K562 (cell line): ENCODE measurements around the gene TOR1A. TPM values are rescaled to one million over a fixed set of nuclear protein-coding genes. Genes with fewer than 3 reads are reported as not detected.
A peak's percentile ranks its signal among the peaks of the same experiment; 100 is the strongest.

Source experiments
- CHD1 ChIP-seq: fragments of 200-600 bp; sonication (generic); IDR thresholded peaks from one replicate; pipeline ENCODE4 v1.6.1; 2012; ENCODE audit warnings: mild to moderate bottlenecking, moderate library complexity, low read length, inconsistent platforms
- CREB1 ChIP-seq, 2 experiments: sonication (generic) in 1 of 2; formaldehyde crosslinking in 1 of 2; IDR thresholded peaks; 2 replicates each; pipeline versions ENCODE4 v1.6.1 to v1.8.0; 2012 to 2022; ENCODE audit warnings: inconsistent platforms in 1 of 2, mild to moderate bottlenecking in 1 of 2, missing genetic modification reagents in 1 of 2, moderate library complexity in 1 of 2
- CXXC5 ChIP-seq: fragments of 250-450 bp; sonication (Bioruptor Pico); IDR thresholded peaks from 2 replicates; pipeline ENCODE4 v1.8.0; 2022; ENCODE audit warnings: inconsistent platforms, mild to moderate bottlenecking, moderate library complexity
- MTF1 ChIP-seq: fragments of 250-450 bp; sonication (Bioruptor Pico); IDR thresholded peaks from 2 replicates; pipeline ENCODE4 v1.9.0; 2021; ENCODE audit warnings: moderate library complexity, mild to moderate bottlenecking, inconsistent platforms, borderline replicate concordance
- POLR2AphosphoS5 ChIP-seq: IDR thresholded peaks from 2 replicates; pipeline ENCODE4 v1.6.1; 2011; ENCODE audit warnings: mild to moderate bottlenecking, low read depth, low read length, moderate library complexity; ENCODE audit not compliant: control insufficient read depth, insufficient read depth
- RUNX1 ChIP-seq: sonication (generic); IDR thresholded peaks from 2 replicates; pipeline ENCODE4 v1.6.1; 2016; ENCODE audit warnings: antibody characterized with exemption, low read depth
- YY1 ChIP-seq, 3 experiments: IDR thresholded peaks; 2 replicates each; pipeline ENCODE4 v1.6.1; 2011; ENCODE audit warnings: low read length in 2 of 3, mild to moderate bottlenecking in 2 of 3, moderate library complexity in 2 of 3, borderline replicate concordance in 1 of 3, control low read depth in 1 of 3, low read depth in 1 of 3; ENCODE audit not compliant: insufficient read depth in 3 of 3, insufficient replicate concordance in 2 of 3, control insufficient read depth in 1 of 3, insufficient read length in 1 of 3; ENCODE audit errors: extremely low read depth in 1 of 3
- ZFX ChIP-seq: sonication (generic); formaldehyde crosslinking; IDR thresholded peaks from 2 replicates; pipeline ENCODE4 v1.8.0; 2022; ENCODE audit warnings: mild to moderate bottlenecking, missing genetic modification reagents, moderate library complexity
- ZNF197 ChIP-seq: fragments of 200-800 bp; sonication (Bioruptor generic); IDR thresholded peaks from 2 replicates; pipeline ENCODE4 v1.6.1; 2016; ENCODE audit warnings: low read depth, missing genetic modification characterization, missing compliant biosample characterization
- polyA plus RNA-seq, 8 experiments: library from polyadenylated mRNA; depleted of rRNA in 4 of 8; stranded (reverse) in 5 of 8; unstranded in 3 of 8; fragments of >200 nt; fragmentation: Nextera tagmentation in 2 of 8; fragmentation: Illumina TruSeq in 1 of 8; extraction: Ambion mirVana in 2 of 8; extraction: Trizol in 1 of 8; gene quantifications; 2 replicates each; pipeline versions ENCODE4 v1.2.1 to v1.2.3, GENCODE V29; 2011 to 2014; ENCODE audit warnings: inconsistent platforms in 1 of 8, missing spikeins in 1 of 8
- total RNA-seq, 7 experiments: library from RNA; depleted of rRNA in 6 of 7; stranded (reverse); fragments of >200 nt in 6 of 7; fragmentation: Illumina TruSeq in 2 of 7; extraction: Trizol in 2 of 7; gene quantifications; 2 replicates each; pipeline versions ENCODE4 v1.2.1 to v1.2.3, GENCODE V29; 2011 to 2021; ENCODE audit warnings: low replicate concordance in 1 of 7
- TF ChIP-seq, protein P1 (sequence below): fragments of 450-650 bp; IDR thresholded peaks from 2 replicates; pipeline ENCODE4 v1.6.1; 2018; ENCODE audit not compliant: partially characterized antibody
- TF ChIP-seq, protein P2 (sequence below), 2 experiments: fragments of 450-650 bp; IDR thresholded peaks; 2 replicates each; pipeline ENCODE4 v1.6.1; 2016; ENCODE audit warnings: mild to moderate bottlenecking in 2 of 2, borderline replicate concordance in 1 of 2, low read depth in 1 of 2, moderate library complexity in 1 of 2

Gene TOR1A
- total and polyA plus RNA-seq, 9 of the 15 experiments (the other 6 are each of a cell fraction or from before 2014, with no cell fraction given), result 4.5 to 85.8 (median 51.3) TPM

DNA sequence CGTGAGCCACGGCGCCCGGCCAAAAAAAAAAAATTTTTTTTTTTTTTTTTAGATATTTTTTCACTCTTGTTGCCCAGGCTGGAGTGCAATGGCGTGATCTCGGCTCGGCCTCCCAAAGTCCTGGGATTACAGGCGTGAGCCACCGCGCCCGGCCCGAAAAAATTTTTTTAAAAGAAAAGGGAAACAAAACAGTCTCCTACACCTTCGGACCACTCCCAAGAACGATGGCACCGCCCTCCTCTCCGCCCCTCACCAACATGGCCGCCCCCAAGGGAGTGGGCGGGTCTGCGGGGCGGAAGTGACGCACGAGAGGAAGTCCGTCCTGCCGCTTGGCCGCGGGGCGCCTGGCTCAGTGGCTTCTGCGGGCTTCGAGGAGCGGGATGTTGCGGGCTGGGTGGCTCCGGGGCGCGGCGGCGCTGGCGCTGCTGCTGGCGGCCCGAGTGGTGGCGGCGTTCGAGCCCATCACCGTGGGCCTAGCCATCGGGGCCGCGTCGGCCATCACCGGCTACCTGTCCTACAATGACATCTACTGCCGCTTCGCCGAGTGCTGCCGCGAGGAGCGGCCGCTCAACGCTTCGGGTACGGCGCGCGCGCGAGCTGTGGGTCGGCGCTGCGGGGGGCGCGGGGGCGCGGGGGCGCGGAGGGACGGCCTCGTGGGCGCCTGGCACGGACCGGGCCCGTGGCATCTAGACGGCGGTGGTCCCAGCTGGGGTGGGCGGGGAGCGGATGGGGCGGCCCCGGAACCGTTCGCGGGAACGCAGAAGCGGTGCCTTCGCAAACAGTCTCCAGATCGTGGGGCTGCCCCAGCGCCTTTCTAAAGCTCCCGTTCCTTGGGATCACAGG, 20.9 kb downstream of the TOR1A start, which contains the start of gene TOR1B (continued):
- peak; percentile 99 to 100 (median 99) for TF ChIP-seq YY1 (IDR thresholded peaks at IDR 0.05; ENCODE audit: borderline replicate concordance in 1 of 3, control insufficient read depth in 1 of 3, extremely low read depth in 1 of 3, insufficient read depth in 3 of 3, insufficient read length in 1 of 3, insufficient replicate concordance in 2 of 3, low read depth in 1 of 3, low read length in 2 of 3)
- peak; percentile 89 for TF ChIP-seq CXXC5 (CRISPR knock-in tag)
- TF ChIP-seq, protein P1, sequence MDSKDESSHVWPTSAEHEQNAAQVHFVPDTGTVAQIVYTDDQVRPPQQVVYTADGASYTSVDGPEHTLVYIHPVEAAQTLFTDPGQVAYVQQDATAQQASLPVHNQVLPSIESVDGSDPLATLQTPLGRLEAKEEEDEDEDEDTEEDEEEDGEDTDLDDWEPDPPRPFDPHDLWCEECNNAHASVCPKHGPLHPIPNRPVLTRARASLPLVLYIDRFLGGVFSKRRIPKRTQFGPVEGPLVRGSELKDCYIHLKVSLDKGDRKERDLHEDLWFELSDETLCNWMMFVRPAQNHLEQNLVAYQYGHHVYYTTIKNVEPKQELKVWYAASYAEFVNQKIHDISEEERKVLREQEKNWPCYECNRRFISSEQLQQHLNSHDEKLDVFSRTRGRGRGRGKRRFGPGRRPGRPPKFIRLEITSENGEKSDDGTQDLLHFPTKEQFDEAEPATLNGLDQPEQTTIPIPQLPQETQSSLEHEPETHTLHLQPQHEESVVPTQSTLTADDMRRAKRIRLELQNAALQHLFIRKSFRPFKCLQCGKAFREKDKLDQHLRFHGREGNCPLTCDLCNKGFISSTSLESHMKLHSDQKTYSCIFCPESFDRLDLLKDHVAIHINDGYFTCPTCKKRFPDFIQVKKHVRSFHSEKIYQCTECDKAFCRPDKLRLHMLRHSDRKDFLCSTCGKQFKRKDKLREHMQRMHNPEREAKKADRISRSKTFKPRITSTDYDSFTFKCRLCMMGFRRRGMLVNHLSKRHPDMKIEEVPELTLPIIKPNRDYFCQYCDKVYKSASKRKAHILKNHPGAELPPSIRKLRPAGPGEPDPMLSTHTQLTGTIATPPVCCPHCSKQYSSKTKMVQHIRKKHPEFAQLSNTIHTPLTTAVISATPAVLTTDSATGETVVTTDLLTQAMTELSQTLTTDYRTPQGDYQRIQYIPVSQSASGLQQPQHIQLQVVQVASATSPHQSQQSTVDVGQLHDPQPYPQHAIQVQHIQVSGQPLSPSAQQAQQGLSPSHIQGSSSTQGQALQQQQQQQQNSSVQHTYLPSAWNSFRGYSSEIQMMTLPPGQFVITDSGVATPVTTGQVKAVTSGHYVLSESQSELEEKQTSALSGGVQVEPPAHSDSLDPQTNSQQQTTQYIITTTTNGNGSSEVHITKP, result peak; percentile 78
- peak; percentile 75 for TF ChIP-seq POLR2AphosphoS5
- 0 out of 2 replicates have a peak, but pooled peaks have one; percentile 35 for TF ChIP-seq RUNX1
- TF ChIP-seq CHD1, result peak; percentile 13
- TF ChIP-seq MTF1 (CRISPR knock-in tag), result no peak
- peak; percentile 93 for TF ChIP-seq CREB1 (IDR thresholded peaks at IDR 0.05)
- peak; percentile 96 for TF ChIP-seq CREB1 (CRISPR knock-in tag; IDR thresholded peaks at IDR 0.05)
- peak; percentile 80 for TF ChIP-seq ZFX (CRISPR knock-in tag)
- TF ChIP-seq ZNF197, result peak; percentile 6; the same call in 1 of the 2 replicates
- TF ChIP-seq, protein P2, sequence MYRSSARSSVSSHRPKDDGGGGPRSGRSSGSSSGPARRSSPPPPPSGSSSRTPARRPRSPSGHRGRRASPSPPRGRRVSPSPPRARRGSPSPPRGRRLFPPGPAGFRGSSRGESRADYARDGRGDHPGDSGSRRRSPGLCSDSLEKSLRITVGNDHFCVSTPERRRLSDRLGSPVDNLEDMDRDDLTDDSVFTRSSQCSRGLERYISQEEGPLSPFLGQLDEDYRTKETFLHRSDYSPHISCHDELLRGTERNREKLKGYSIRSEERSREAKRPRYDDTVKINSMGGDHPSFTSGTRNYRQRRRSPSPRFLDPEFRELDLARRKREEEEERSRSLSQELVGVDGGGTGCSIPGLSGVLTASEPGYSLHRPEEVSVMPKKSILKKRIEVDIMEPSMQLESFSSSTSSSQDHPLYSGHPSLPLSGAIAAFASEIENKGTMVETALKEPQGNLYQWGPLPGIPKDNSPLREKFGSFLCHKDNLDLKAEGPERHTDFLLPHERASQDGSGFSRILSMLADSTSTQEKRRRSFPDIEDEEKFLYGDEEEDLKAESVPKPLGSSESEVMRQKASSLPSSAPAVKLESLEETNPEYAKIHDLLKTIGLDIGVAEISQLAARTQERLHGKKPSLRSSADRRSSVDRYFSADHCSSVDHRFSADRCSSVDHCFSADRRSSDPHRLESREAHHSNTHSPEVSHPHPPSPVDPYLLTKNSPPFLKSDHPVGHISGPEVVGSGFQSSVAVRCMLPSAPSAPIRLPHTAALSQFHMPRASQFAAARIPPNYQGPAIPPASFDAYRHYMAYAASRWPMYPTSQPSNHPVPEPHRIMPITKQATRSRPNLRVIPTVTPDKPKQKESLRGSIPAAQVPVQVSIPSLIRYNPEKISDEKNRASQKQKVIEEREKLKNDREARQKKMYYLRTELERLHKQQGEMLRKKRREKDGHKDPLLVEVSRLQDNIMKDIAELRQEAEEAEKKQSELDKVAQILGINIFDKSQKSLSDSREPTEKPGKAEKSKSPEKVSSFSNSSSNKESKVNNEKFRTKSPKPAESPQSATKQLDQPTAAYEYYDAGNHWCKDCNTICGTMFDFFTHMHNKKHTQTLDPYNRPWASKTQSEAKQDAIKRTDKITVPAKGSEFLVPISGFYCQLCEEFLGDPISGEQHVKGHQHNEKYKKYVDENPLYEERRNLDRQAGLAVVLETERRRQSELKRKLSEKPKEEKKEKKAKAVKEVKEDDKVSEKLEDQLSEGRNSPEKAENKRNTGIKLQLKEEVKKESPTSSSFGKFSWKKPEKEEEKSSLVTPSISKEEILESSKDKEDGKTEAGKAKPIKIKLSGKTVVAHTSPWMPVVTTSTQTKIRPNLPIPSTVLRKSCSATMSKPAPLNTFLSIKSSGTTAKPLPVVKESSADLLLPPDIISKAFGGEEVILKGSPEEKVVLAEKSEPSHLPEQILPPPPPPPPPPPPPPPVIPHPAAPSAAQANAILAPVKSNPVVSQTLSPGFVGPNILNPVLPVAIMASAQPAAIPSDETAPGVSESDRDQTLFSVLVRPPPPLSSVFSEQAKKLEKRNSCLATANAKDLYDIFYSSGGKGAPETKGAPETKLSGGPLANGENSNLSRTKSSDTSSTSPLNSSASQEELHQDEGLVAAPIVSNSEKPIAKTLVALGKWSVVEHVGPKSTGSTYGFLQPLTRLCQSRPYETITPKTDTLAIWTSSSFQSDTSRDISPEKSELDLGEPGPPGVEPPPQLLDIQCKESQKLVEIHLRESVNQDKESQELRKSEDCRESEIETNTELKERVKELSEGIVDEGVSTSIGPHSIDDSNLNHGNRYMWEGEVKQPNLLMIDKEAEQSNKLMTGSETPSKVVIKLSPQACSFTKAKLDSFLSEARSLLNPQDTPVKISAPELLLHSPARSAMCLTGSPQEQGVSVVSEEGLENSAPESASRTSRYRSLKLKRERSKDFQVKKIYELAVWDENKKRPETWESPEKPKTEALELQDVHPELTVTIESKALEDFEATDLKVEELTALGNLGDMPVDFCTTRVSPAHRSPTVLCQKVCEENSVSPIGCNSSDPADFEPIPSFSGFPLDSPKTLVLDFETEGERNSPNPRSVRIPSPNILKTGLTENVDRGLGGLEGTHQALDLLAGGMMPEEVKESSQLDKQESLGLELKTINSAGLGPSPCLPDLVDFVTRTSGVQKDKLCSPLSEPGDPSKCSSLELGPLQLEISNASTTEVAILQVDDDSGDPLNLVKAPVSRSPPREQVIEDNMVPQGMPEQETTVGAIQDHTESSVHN (IDR thresholded peaks at IDR 0.05; ENCODE audit: borderline replicate concordance in 1 of 2, low read depth in 1 of 2), result no peak
